ENCODE measurements around the gene NAXE. TPM values are rescaled to one million over a fixed set of nuclear protein-coding genes. Genes with fewer than 3 reads are reported as not detected.

The NAXE gene
- polyA plus RNA-seq, 2 of the 4 experiments (the other 2 are of a cell fraction): 81.4 to 119 TPM

DNA sequence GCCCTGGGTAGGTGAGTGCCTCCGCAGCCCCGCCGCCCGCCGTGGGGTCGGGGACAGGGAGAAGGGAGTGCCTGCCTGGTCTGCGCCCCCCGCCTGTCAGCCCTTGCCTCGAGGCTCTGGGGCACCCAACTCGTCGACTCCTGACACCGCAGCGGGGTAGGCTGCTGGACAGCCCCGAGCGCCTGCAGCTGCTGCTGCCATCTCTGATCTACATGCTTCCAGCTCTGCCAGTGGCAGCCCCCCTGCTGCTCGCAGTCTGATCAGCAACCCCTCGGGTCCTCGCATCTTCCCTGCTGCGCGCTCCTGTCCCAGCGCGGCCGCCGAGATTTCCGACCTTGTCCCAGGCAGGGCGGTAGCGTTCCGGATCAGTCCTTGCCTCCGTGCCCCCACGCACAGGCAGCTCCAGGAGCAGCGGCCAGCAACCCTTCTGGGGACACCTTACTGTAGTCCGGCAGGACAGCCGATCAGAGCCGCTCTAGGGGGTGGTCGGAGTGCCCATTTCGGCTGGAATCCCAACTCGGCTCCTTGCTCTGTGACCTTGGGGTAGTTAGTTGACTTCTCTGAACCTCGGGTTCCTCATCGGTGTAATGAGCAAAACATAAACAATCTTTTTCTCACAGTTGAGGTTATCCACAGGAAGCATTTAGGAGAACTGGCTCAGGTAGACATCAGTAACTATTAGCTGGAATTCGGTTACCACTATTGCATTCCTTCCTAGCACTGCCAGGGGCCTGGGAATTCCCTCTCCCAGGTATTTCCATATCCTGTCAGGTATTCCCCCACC, 50.9 kb downstream of the NAXE start (continued):
- TF ChIP-seq, protein P1, sequence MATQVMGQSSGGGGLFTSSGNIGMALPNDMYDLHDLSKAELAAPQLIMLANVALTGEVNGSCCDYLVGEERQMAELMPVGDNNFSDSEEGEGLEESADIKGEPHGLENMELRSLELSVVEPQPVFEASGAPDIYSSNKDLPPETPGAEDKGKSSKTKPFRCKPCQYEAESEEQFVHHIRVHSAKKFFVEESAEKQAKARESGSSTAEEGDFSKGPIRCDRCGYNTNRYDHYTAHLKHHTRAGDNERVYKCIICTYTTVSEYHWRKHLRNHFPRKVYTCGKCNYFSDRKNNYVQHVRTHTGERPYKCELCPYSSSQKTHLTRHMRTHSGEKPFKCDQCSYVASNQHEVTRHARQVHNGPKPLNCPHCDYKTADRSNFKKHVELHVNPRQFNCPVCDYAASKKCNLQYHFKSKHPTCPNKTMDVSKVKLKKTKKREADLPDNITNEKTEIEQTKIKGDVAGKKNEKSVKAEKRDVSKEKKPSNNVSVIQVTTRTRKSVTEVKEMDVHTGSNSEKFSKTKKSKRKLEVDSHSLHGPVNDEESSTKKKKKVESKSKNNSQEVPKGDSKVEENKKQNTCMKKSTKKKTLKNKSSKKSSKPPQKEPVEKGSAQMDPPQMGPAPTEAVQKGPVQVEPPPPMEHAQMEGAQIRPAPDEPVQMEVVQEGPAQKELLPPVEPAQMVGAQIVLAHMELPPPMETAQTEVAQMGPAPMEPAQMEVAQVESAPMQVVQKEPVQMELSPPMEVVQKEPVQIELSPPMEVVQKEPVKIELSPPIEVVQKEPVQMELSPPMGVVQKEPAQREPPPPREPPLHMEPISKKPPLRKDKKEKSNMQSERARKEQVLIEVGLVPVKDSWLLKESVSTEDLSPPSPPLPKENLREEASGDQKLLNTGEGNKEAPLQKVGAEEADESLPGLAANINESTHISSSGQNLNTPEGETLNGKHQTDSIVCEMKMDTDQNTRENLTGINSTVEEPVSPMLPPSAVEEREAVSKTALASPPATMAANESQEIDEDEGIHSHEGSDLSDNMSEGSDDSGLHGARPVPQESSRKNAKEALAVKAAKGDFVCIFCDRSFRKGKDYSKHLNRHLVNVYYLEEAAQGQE (IDR thresholded peaks at IDR 0.05): no peak

DNA sequence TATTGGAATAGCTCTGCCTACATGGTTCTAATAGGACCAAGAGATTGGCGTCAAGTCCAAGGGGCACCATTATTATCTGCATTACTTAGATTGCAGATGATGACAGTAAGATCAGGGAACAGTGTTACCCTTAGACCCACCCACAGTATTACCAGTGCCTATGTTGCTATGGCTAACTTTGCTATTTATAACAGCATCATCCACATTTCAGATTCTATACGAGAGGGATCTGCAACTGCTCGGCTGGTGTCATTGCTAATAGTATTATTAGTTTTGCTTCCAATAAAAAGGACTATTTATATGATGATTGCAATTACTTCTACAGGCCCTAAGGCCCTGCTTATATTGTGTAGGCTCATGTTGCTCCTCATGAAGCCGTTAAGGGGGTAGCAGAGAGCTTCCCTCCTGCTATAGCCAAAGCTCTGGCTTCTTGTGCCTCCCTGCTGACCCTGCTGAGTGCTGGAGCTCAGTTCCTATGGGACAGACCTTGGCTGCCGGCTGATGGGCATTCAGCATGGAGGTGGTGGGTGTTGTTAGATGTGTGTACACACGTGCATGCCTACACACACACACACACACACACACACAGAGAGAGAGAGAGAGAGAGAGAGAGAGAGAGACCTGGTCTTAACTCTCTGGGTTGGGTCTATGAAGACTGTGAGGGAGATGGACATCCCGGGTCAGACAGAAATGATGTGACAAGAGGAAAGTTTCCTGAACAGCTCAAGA, 51.6 kb downstream of the NAXE start:
- Histone ChIP-seq H3K9me3 (no peaks in the 10 kb centered on the region), H3K4me2 (no peak overlapping the region), H3K4me1 (no peaks in the 10 kb centered on the region), H3K4me3 (no peak overlapping the region), H3K27ac (no peak overlapping the region)
- no peak for ATAC-seq
- 74% methylated on average over 6 of the region's 7 CpGs for WGBS (ENCODE audit: missing lambda C conversion rate)
- CTCF ChIA-PET: interaction anchor here (0.8 to 17.8 kb wide), 12 partner anchors 10 to 257 kb away, joined by 3 to 323 read pairs (median 6); partner anchors contain the start of genes HAPLN2 and NTRK1
- TF ChIP-seq CEBPB (IDR thresholded peaks at IDR 0.05) (no peak), RNF2 (IDR thresholded peaks at IDR 0.05; ENCODE audit: borderline replicate concordance, low read depth) (no peak), HOXB13 (CRISPR knock-in tag; IDR thresholded peaks at IDR 0.05; ENCODE audit: low read depth) (no peak), PHF8 (IDR thresholded peaks at IDR 0.05; ENCODE audit: borderline replicate concordance, low read depth) (no peak), RFX5 (IDR thresholded peaks at IDR 0.05) (no peak)
- POLR2A ChIA-PET: interaction anchor here (1.0 kb wide), 1 partner anchor 85 kb away, joined by 4 read pairs; the partner anchor contains the start of genes ISG20L2 and METTL25B
- DNase-seq (ENCODE audit: low read depth in 1 of 2, low spot score in 1 of 2): no peak
- no peak for FAIRE-seq

DNA sequence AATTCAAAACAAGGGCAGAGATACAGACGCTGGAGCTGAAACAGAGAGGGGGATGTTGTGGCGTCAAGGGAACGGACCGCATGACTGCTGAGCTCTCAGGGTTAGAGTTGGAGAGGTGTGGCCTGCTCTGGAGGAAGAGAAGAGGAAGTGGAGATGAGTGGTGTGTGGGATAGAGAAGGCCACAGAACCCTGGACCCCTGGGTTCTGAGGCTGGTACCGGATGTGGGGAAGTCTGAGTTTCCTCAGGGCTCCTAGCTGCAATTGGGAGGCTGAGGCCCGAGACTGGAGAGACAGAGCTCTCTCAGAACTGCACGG, 52.2 kb downstream of the NAXE start:
- no peak overlapping the region for H3K4me2 ChIP-seq
- DNase-seq (ENCODE audit: low read depth in 1 of 2, low spot score in 1 of 2) (no peak), FAIRE-seq (no peak), ATAC-seq (no peak)
- H3K4me3 ChIP-seq: no peak overlapping the region
- ChIA-PET CTCF (interaction anchor here (0.8 to 17.8 kb wide), 11 partner anchors 9 to 216 kb away, joined by 3 to 323 read pairs (median 6); partner anchors contain the start of genes HAPLN2 and NTRK1), POLR2A (interaction anchor here (1.0 kb wide), 1 partner anchor 85 kb away, joined by 4 read pairs; the partner anchor contains the start of genes ISG20L2 and METTL25B)
- no peak overlapping the region for H3K27ac ChIP-seq
- TF ChIP-seq FOSB (CRISPR knock-in tag; IDR thresholded peaks at IDR 0.05) (no peak), CBX2 (IDR thresholded peaks at IDR 0.05; ENCODE audit: borderline replicate concordance, low read depth) (no peak), CHD4 (IDR thresholded peaks at IDR 0.05; ENCODE audit: borderline replicate concordance) (no peak), HOXB13 (CRISPR knock-in tag; IDR thresholded peaks at IDR 0.05; ENCODE audit: low read depth) (no peak), POLR2A (IDR thresholded peaks at IDR 0.05; ENCODE audit: low read length) (no peak), GATA3 (IDR thresholded peaks at IDR 0.05; ENCODE audit: borderline replicate concordance) (no peak), KDM5A (IDR thresholded peaks at IDR 0.05) (no peak), RNF2 (IDR thresholded peaks at IDR 0.05; ENCODE audit: borderline replicate concordance, low read depth) (no peak), ZFP36 (IDR thresholded peaks at IDR 0.05; ENCODE audit: borderline replicate concordance, partially characterized antibody) (no peak), POLR2AphosphoS2 (conservative IDR thresholded peaks at IDR 0.05; ENCODE audit: low read length) (no peak), TFCP2L1 (CRISPR knock-in tag; IDR thresholded peaks at IDR 0.05) (no peak), RARB (CRISPR knock-in tag; IDR thresholded peaks at IDR 0.05) (no peak)
- TF ChIP-seq, protein P2, sequence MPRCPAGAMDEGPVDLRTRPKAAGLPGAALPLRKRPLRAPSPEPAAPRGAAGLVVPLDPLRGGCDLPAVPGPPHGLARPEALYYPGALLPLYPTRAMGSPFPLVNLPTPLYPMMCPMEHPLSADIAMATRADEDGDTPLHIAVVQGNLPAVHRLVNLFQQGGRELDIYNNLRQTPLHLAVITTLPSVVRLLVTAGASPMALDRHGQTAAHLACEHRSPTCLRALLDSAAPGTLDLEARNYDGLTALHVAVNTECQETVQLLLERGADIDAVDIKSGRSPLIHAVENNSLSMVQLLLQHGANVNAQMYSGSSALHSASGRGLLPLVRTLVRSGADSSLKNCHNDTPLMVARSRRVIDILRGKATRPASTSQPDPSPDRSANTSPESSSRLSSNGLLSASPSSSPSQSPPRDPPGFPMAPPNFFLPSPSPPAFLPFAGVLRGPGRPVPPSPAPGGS (IDR thresholded peaks at IDR 0.05): no peak
- TF ChIP-seq, protein P3, sequence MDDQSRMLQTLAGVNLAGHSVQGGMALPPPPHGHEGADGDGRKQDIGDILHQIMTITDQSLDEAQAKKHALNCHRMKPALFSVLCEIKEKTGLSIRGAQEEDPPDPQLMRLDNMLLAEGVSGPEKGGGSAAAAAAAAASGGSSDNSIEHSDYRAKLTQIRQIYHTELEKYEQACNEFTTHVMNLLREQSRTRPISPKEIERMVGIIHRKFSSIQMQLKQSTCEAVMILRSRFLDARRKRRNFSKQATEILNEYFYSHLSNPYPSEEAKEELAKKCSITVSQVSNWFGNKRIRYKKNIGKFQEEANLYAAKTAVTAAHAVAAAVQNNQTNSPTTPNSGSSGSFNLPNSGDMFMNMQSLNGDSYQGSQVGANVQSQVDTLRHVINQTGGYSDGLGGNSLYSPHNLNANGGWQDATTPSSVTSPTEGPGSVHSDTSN (IDR thresholded peaks at IDR 0.05): no peak
- TF ChIP-seq, protein P4, sequence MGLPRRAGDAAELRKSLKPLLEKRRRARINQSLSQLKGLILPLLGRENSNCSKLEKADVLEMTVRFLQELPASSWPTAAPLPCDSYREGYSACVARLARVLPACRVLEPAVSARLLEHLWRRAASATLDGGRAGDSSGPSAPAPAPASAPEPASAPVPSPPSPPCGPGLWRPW (IDR thresholded peaks at IDR 0.05): no peak
- H3K9me3 ChIP-seq: no peaks in the 10 kb centered on the region
- WGBS (ENCODE audit: missing lambda C conversion rate): 92% methylated on average over 7 of the region's 7 CpGs
- no peaks in the 10 kb centered on the region for H3K4me1 ChIP-seq

Measured in A549 (cell line).